Karpas-422 (cell line): ENCODE data around the gene ZC3H6. TPM values are rescaled to one million over a fixed set of nuclear protein-coding genes. Genes with fewer than 3 reads are reported as not detected.
A peak's percentile ranks its signal among the peaks of the same experiment; 100 is the strongest.
"Not testable (repeated sequence)": the region's sequence is repeated elsewhere in the genome, so short reads cannot be mapped to it uniquely, and the experiment has no call there.

Source experiments
- DNase-seq: peaks from one replicate; pipeline ENCODE4 v3.0.0-alpha.2; 2015
- H2AFZ ChIP-seq: fragments of 200-600 bp; sonication (generic); 2 replicates; pipeline ENCODE4 v1.6.1; 2014; ENCODE audit warnings: antibody characterized with exemption, low read length, mixed read lengths
- H3K27ac ChIP-seq: fragments of 200-600 bp; sonication (generic); 2 replicates; pipeline ENCODE4 v1.5.1; 2014; ENCODE audit warnings: mild to moderate bottlenecking, low read length, moderate library complexity
- H3K27me3 ChIP-seq: fragments of 200-600 bp; sonication (generic); 2 replicates; pipeline ENCODE4 v1.6.1; 2014; ENCODE audit warnings: low read length, mixed read lengths
- H3K36me3 ChIP-seq: fragments of 200-600 bp; sonication (generic); 2 replicates; pipeline ENCODE4 v1.6.1; 2014; ENCODE audit warnings: low read length, mixed read lengths; ENCODE audit not compliant: insufficient read depth
- H3K4me1 ChIP-seq: fragments of 200-600 bp; sonication (generic); 2 replicates; pipeline ENCODE4 v1.6.1; 2014; ENCODE audit warnings: mild to moderate bottlenecking, low read length, mixed read lengths
- H3K4me2 ChIP-seq: fragments of 200-600 bp; sonication (generic); 2 replicates; pipeline ENCODE4 v1.6.1; 2014; ENCODE audit warnings: low read length, low read depth, mild to moderate bottlenecking; ENCODE audit not compliant: poor library complexity, severe bottlenecking
- H3K4me3 ChIP-seq: fragments of 200-600 bp; sonication (generic); 2 replicates; pipeline ENCODE4 v1.5.1; 2014; ENCODE audit warnings: mild to moderate bottlenecking, antibody characterized with exemption, low read length, mixed read lengths
- H3K79me2 ChIP-seq: fragments of 200-600 bp; sonication (generic); 2 replicates; pipeline ENCODE4 v1.6.1; 2014; ENCODE audit warnings: mild to moderate bottlenecking, low read length, mixed read lengths
- H3K9ac ChIP-seq: fragments of 200-600 bp; sonication (generic); 2 replicates; pipeline ENCODE4 v1.6.0; 2014; ENCODE audit warnings: low read length
- H3K9me2 ChIP-seq: fragments of 200-600 bp; sonication (generic), shearing (Covaris generic); replicated peaks from 2 replicates; pipeline ENCODE4 v1.6.0; 2014; ENCODE audit warnings: mild to moderate bottlenecking, low read length, moderate library complexity; ENCODE audit not compliant: insufficient read depth
- H3K9me3 ChIP-seq: fragments of 300-700, 200-600 bp; sonication (generic); 2 replicates; pipeline ENCODE4 v1.6.1; 2014; ENCODE audit warnings: low read length, mixed read lengths
- H4K20me1 ChIP-seq: fragments of 200-600 bp; sonication (generic); 2 replicates; pipeline ENCODE4 v1.6.1; 2014; ENCODE audit warnings: mild to moderate bottlenecking, antibody characterized with exemption, low read length, low read depth; ENCODE audit not compliant: insufficient read depth
- total RNA-seq: library from RNA; depleted of rRNA; stranded (reverse); fragments of >200 nt; shearing (Covaris generic); gene quantifications from 2 replicates; pipeline ENCODE4 v1.2.3, GENCODE V29; 2014; ENCODE audit warnings: low replicate concordance

ZC3H6 gene
- total RNA-seq, 1 experiment from 2014 or later, result 2.9 TPM

- Histone ChIP-seq H3K4me2 (no peak overlapping the region), H3K27me3 (no peaks in the 10 kb centered on the region), H3K9me2 (no peaks in the 10 kb centered on the region), H3K4me1 (no peaks in the 10 kb centered on the region), H3K36me3 (no peaks in the 10 kb centered on the region), H3K9ac (no peak overlapping the region), H4K20me1 (no peaks in the 10 kb centered on the region), H3K9me3 (no peaks in the 10 kb centered on the region), H2AFZ (no peak overlapping the region), H3K4me3 (no peak overlapping the region), H3K27ac (no peak overlapping the region), H3K79me2 (no peaks in the 10 kb centered on the region)
- no peak for DNase-seq
Observed at GRCh38 chr2:112343827-112344585, 68.6 kb downstream of the ZC3H6 start.

- H3K4me3 ChIP-seq, result no peak overlapping the region
- H3K9ac ChIP-seq, result no peak overlapping the region
- H2AFZ ChIP-seq, result no peak overlapping the region
- H3K36me3 ChIP-seq, result no peaks in the 10 kb centered on the region
- no peak for DNase-seq
- no peaks in the 10 kb centered on the region for H3K9me2 ChIP-seq
- no peaks in the 10 kb centered on the region for H4K20me1 ChIP-seq
- H3K27me3 ChIP-seq, result no peaks in the 10 kb centered on the region
- H3K27ac ChIP-seq, result no peak overlapping the region
- H3K4me2 ChIP-seq, result no peak overlapping the region
- no peaks in the 10 kb centered on the region for H3K79me2 ChIP-seq
- H3K9me3 ChIP-seq, result no peaks in the 10 kb centered on the region
- H3K4me1 ChIP-seq, result no peaks in the 10 kb centered on the region
Observed at GRCh38 chr2:112345030-112346027, 69.9 kb downstream of the ZC3H6 start.

GRCh38 chr2:112352292-112352691 is 76.9 kb downstream of the ZC3H6 start:
- not testable (repeated sequence) for H2AFZ ChIP-seq, H3K9me3 ChIP-seq, H3K79me2 ChIP-seq, H3K9me2 ChIP-seq, H3K4me3 ChIP-seq, H4K20me1 ChIP-seq, H3K4me1 ChIP-seq, H3K27ac ChIP-seq, H3K4me2 ChIP-seq, H3K36me3 ChIP-seq, H3K27me3 ChIP-seq, H3K9ac ChIP-seq
- peak; percentile 29 for DNase-seq

- H3K27ac ChIP-seq, H3K4me1 ChIP-seq, H3K4me2 ChIP-seq, DNase-seq, H3K36me3 ChIP-seq, H3K9me3 ChIP-seq, H3K79me2 ChIP-seq, H2AFZ ChIP-seq, H3K9me2 ChIP-seq, H3K9ac ChIP-seq, H3K27me3 ChIP-seq, H4K20me1 ChIP-seq, H3K4me3 ChIP-seq: not testable (repeated sequence)
Observed at GRCh38 chr2:112352809-112353603, 77.6 kb downstream of the ZC3H6 start.

- H4K20me1 ChIP-seq, H3K36me3 ChIP-seq, H3K4me2 ChIP-seq, H3K79me2 ChIP-seq, H3K9ac ChIP-seq, H2AFZ ChIP-seq, H3K4me1 ChIP-seq, H3K4me3 ChIP-seq, H3K9me2 ChIP-seq, H3K27me3 ChIP-seq, H3K9me3 ChIP-seq, H3K27ac ChIP-seq: not testable (repeated sequence)
- peak; percentile 16 for DNase-seq
Observed at GRCh38 chr2:112354335-112354734, 78.9 kb downstream of the ZC3H6 start.

- not testable (repeated sequence) for H3K27me3 ChIP-seq, H3K9me3 ChIP-seq, H3K4me3 ChIP-seq, H3K9me2 ChIP-seq, H3K4me2 ChIP-seq, H4K20me1 ChIP-seq, H3K79me2 ChIP-seq, H3K4me1 ChIP-seq, H3K9ac ChIP-seq, H3K36me3 ChIP-seq, H2AFZ ChIP-seq, H3K27ac ChIP-seq
- peak; percentile 10 for DNase-seq
Observed at GRCh38 chr2:112360055-112360454, 84.7 kb downstream of the ZC3H6 start.
